ENCODE data around the gene PDGFB.

The PDGFB gene

GRCh38 chr22:39177456-39177775 lies 67.4 kb downstream of the PDGFB start:
- CTCF ChIA-PET, result no interaction called here
- no peak for TF ChIP-seq SP1 (IDR thresholded peaks at IDR 0.05)
- no peak for TF ChIP-seq ARNT (IDR thresholded peaks at IDR 0.05)
- TF ChIP-seq PKNOX1 (IDR thresholded peaks at IDR 0.05), result no peak
- no peak for TF ChIP-seq ZNF384 (IDR thresholded peaks at IDR 0.05)
- DNase-seq (ENCODE audit: extremely low spot score), result no peak
- POLR2A ChIA-PET, result interaction anchor here (2.8 kb wide), 1 partner anchor 142 kb away, joined by 22 read pairs; the partner anchor contains the start of gene RPL3

GRCh38 chr22:39176714-39177455 lies 67.9 kb downstream of the PDGFB start:
- TF ChIP-seq FOXK2 (IDR thresholded peaks at IDR 0.05) (no peak), FOXA1 (IDR thresholded peaks at IDR 0.05) (no peak), SUZ12 (IDR thresholded peaks at IDR 0.05) (no peak), PKNOX1 (IDR thresholded peaks at IDR 0.05) (no peak), HDGF (IDR thresholded peaks at IDR 0.05; ENCODE audit: borderline replicate concordance) (no peak), NFRKB (IDR thresholded peaks at IDR 0.05) (no peak), ZNF384 (IDR thresholded peaks at IDR 0.05) (no peak)
- no peak for DNase-seq (ENCODE audit: extremely low spot score)
- POLR2A ChIA-PET, result interaction anchor here (2.8 kb wide), 1 partner anchor 142 kb away, joined by 22 read pairs; the partner anchor contains the start of gene RPL3
- CTCF ChIA-PET, result interaction anchor here (1.0 kb wide), 1 partner anchor 27 kb away, joined by 3 read pairs; no protein-coding TSS in a partner anchor

GRCh38 chr22:39176143-39176713 lies 68.6 kb downstream of the PDGFB start:
- ChIA-PET CTCF (interaction anchor here (1.0 kb wide), 1 partner anchor 26 kb away, joined by 3 read pairs; no protein-coding TSS in a partner anchor), POLR2A (interaction anchor here (2.2 to 2.8 kb wide), 2 partner anchors 136 to 143 kb away, joined by 11 to 22 read pairs; partner anchors contain the start of gene RPL3)
- DNase-seq (ENCODE audit: extremely low spot score), result no peak
- no peak for TF ChIP-seq FOXK2 (IDR thresholded peaks at IDR 0.05)
- TF ChIP-seq L3MBTL2 (conservative IDR thresholded peaks at IDR 0.05), result no peak
- no peak for TF ChIP-seq ZNF384 (IDR thresholded peaks at IDR 0.05)
- TF ChIP-seq BHLHE40 (IDR thresholded peaks at IDR 0.05; ENCODE audit: borderline replicate concordance), result no peak
- TF ChIP-seq FOXA1 (IDR thresholded peaks at IDR 0.05), result no peak
- no peak for TF ChIP-seq ELF4 (IDR thresholded peaks at IDR 0.05)
- no peak for TF ChIP-seq ARNT (IDR thresholded peaks at IDR 0.05)
- no peak for TF ChIP-seq HDGF (IDR thresholded peaks at IDR 0.05; ENCODE audit: borderline replicate concordance)
- TF ChIP-seq SP1 (IDR thresholded peaks at IDR 0.05), result no peak

DNA sequence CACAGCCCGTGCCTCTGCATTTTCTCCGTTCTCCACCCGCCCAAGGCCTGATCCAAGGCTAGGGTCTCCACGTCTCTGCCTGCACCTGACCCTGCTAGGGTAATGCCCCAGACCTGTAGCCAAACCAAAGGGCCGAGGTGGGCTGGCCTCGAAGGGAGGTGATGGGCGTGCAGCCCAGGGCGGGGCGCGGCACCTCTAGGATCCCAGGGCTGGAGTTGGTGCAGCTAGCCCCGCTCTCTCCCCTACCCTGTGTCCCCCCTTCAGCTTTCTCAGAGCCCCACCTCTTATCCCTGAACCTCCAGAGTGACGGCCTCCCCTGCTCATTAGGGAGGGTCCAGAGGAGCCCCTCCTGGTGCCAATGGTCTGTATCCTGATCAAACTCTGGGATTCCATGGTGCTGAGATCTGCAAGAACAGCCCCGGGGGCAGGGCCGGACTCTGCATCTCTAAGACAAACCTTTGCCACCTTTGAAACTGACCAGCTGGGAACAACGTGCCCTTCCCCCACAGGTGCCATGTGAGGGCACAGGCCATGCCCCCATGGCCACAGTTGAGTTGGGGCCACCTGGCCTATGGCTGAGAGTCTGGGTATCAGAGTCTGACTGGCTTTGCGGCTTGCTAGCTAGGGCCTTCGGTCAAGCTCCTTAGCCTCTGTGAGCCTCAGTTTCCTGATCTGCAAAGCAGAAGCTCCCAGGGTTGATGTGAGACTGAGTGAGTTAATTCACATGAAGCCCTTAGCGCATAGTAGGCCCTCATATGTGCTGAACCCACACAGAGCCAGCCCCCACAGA lies 69.2 kb downstream of the PDGFB start:
- CTCF ChIA-PET, result interaction anchor here (0.5 to 1.4 kb wide), 3 partner anchors 11 to 136 kb away, joined by 3 to 4 read pairs (median 3); no protein-coding TSS in a partner anchor
- no peak for DNase-seq (ENCODE audit: extremely low spot score)
- TF ChIP-seq HDGF (IDR thresholded peaks at IDR 0.05; ENCODE audit: borderline replicate concordance), result no peak
- no peak for TF ChIP-seq FOXA1 (IDR thresholded peaks at IDR 0.05)
- TF ChIP-seq PKNOX1 (IDR thresholded peaks at IDR 0.05), result no peak
- no peak for TF ChIP-seq FOXK2 (IDR thresholded peaks at IDR 0.05)
- no peak for TF ChIP-seq LEF1 (IDR thresholded peaks at IDR 0.05; ENCODE audit: borderline replicate concordance)
- no peak for TF ChIP-seq L3MBTL2 (conservative IDR thresholded peaks at IDR 0.05)
- POLR2A ChIA-PET, result interaction anchor here (0.9 to 2.8 kb wide), 4 partner anchors 8 to 144 kb away, joined by 3 to 22 read pairs (median 8); partner anchors contain the start of gene RPL3

GRCh38 chr22:39174498-39175352 lies 70.1 kb downstream of the PDGFB start:
- peak; percentile 35 for DNase-seq (ENCODE audit: extremely low spot score)
- POLR2A ChIA-PET, result interaction anchor here (0.9 to 3.3 kb wide), 4 partner anchors 9 to 143 kb away, joined by 3 to 34 read pairs (median 8); partner anchors contain the start of gene RPL3
- no peak for TF ChIP-seq NFRKB (IDR thresholded peaks at IDR 0.05)
- no peak for TF ChIP-seq BHLHE40 (IDR thresholded peaks at IDR 0.05; ENCODE audit: borderline replicate concordance)
- TF ChIP-seq ARNT (IDR thresholded peaks at IDR 0.05), result no peak
- no peak for TF ChIP-seq ZNF384 (IDR thresholded peaks at IDR 0.05)
- TF ChIP-seq CTBP1 (IDR thresholded peaks at IDR 0.05; ENCODE audit: borderline replicate concordance), result no peak
- no peak for TF ChIP-seq L3MBTL2 (conservative IDR thresholded peaks at IDR 0.05)
- no peak for TF ChIP-seq PKNOX1 (IDR thresholded peaks at IDR 0.05)
- no peak for TF ChIP-seq HDGF (IDR thresholded peaks at IDR 0.05; ENCODE audit: borderline replicate concordance)
- CTCF ChIA-PET, result interaction anchor here (0.5 to 1.4 kb wide), 2 partner anchors 10 to 137 kb away, joined by 3 to 4 read pairs; no protein-coding TSS in a partner anchor
